OCI-LY7 (cell line): ENCODE measurements around the gene ETS2.

Experiments used
- CTCF ChIP-seq: fragments of 200-600 bp; sonication (generic); conservative IDR thresholded peaks from 2 replicates; pipeline ENCODE4 v1.5.1; 2014; ENCODE audit warnings: mild to moderate bottlenecking, antibody characterized with exemption, low read length, moderate library complexity, mixed read lengths
- EZH2phosphoT487 ChIP-seq: fragments of 200-600 bp; sonication (generic); IDR thresholded peaks from 2 replicates; pipeline ENCODE4 v1.6.1; 2018; ENCODE audit warnings: low read depth, borderline replicate concordance, mild to moderate bottlenecking, mixed run types, antibody characterized with exemption, low read length, moderate library complexity, mixed read lengths

- TF ChIP-seq CTCF, result no peak
- TF ChIP-seq EZH2phosphoT487, result no peak
Observed at GRCh38 chr21:38843379-38843778, 37.6 kb downstream of the ETS2 start.
